ENCODE data around the gene RGS6. TPM values are rescaled to one million over a fixed set of nuclear protein-coding genes. Genes with fewer than 3 reads are reported as not detected.

The RGS6 gene
- total RNA-seq, 2 experiments from 2014 or later: 1.5 to 3.1 TPM

DNA sequence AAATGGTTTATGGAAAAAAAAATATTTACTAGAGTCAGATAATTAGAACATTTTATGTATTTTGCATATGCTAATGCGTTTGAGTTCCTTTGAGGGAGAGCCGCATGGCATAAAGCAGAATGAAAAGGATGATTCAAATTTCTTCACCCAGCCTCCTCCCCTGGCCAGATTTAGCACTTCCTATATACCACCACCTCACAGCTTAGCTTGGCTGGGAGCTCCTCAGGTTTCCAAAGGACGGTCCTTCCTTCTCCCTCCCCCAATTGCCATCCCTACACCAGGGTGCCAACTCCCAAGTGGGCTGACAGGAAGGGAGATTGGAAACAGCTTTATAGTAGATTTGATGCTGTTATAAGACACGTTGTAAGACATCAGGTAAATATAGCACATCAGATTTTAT is 157.4 kb downstream of the RGS6 start:
- Mint-ChIP-seq H3K4me3 (no peak overlapping the region), H3K36me3 (no peaks in the 10 kb centered on the region), H3K27me3 (peaks cover 27% of the 10 kb centered on the region), H3K4me1 (peaks cover 6% of the 10 kb centered on the region), H3K9me3 (ENCODE audit: low read depth) (no peaks in the 10 kb centered on the region), H3K27ac (no peak overlapping the region)
- no peak for ATAC-seq
- no peak for DNase-seq
- CTCF ChIA-PET: no interaction called here

DNA sequence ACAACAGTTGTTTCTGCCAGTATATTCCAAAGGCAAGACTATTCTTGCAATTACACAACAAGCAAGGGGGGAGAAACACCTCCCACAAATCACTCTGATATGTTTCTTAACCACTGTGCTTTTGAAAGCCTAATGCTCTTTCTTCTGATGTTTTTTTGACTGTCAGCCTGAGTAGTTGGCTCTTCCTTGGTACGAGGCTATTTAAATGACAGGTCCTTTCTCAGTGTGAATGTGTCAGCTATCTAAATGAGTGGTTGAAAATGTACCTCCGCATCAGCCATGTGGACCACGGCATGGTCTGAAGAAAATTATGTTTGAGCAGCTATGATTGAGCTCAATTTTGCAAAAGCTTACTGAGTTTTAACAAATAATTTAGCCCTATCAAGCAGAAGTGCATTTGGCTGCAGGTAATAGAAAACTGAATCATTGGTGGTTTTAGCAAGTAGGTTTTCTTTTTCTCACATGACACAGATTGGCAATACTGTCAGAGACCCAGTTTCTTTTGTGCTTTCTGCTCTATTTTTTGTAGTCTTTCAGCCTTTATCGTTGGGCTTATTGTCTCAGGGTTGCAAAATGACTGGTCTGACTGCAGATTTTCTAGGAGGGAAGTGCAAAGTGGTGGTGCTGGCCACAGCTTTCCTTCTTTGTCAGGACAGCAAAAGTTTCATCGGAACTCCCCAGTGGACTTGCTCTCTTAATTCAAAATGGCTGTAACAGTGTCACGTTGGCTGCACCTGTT is 162.8 kb downstream of the RGS6 start:
- H3K4me3 Mint-ChIP-seq: peak overlapping the region; percentile 17
- no peaks in the 10 kb centered on the region for H3K9me3 Mint-ChIP-seq (ENCODE audit: low read depth)
- peak overlapping the region; percentile 52 for H3K27ac Mint-ChIP-seq
- ATAC-seq (peak; percentile 65), DNase-seq (peak; percentile 44)
- CTCF ChIA-PET: interaction anchor here (1.3 kb wide), 1 partner anchor 10 kb away, joined by 3 read pairs; no protein-coding TSS in a partner anchor
- H3K36me3 Mint-ChIP-seq: peaks cover 2% of the 10 kb centered on the region
- peaks cover 33% of the 10 kb centered on the region for H3K27me3 Mint-ChIP-seq
- peaks cover 18% of the 10 kb centered on the region for H3K4me1 Mint-ChIP-seq

DNA sequence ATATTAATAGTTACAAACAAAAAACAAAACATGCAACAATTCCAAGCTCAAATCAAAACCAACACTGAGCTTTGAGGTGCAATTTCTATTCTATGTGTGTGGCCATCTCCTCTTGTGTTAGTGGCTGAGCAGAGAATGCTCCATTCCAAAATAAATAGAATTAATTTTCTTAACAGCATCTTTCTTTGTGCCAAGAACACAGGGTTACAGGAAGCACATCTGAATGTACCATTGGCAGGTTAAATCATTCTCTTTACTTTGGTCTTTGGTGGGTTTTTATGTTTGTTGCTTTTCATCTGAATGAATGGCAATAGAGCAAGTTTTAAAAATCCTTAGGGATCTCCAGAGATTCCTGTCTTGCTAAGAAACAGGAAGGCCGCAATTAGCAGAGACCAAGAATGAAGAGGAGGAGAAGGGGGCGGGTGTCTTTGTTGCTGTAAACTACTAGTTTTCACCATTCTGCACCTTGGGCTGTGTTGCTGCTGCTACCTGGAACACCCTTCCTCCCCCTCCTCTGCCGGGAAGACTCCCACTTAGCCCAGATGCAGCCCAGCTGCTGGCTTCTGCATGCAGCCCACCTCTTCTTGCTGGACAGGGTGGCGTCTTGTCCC is 165.0 kb downstream of the RGS6 start:
- CTCF ChIA-PET: no interaction called here
- H3K4me1 Mint-ChIP-seq: peaks cover 18% of the 10 kb centered on the region
- peaks cover 33% of the 10 kb centered on the region for H3K27me3 Mint-ChIP-seq
- no peak overlapping the region for H3K4me3 Mint-ChIP-seq
- peaks cover 2% of the 10 kb centered on the region for H3K36me3 Mint-ChIP-seq
- H3K27ac Mint-ChIP-seq: no peak overlapping the region
- ATAC-seq (no peak), DNase-seq (no peak)
- H3K9me3 Mint-ChIP-seq (ENCODE audit: low read depth): no peaks in the 10 kb centered on the region

DNA sequence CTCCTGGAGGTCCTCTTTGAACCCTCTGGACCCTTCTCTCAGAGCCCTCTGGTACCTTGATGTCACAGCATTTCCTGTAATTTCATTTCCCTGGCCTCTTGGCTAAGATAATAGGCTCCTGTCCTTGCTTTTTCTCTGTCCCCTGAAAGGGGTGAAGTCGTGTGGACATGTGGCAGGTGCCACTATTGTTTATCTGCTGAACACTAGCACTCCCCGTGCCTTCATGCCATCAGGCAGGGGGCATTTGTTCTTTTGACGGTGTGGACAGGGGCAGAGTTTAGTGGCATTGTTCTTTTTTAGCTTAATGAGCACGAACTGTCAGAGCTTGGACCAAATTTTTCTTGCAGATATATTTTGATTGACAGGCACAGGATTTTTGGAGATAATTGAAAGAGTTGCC is 166.0 kb downstream of the RGS6 start:
- no peak for DNase-seq
- H3K27me3 Mint-ChIP-seq: peaks cover 36% of the 10 kb centered on the region
- H3K4me3 Mint-ChIP-seq: no peak overlapping the region
- no peak overlapping the region for H3K27ac Mint-ChIP-seq
- H3K36me3 Mint-ChIP-seq: peaks cover 2% of the 10 kb centered on the region
- H3K9me3 Mint-ChIP-seq (ENCODE audit: low read depth): no peaks in the 10 kb centered on the region
- H3K4me1 Mint-ChIP-seq: peaks cover 18% of the 10 kb centered on the region
- no peak for ATAC-seq
- CTCF ChIA-PET: no interaction called here

GRCh38 chr14:72099566-72099965 is 167.3 kb downstream of the RGS6 start:
- Mint-ChIP-seq H3K9me3 (ENCODE audit: low read depth) (no peaks in the 10 kb centered on the region), H3K27me3 (peaks cover 34% of the 10 kb centered on the region), H3K27ac (no peak overlapping the region), H3K4me3 (no peak overlapping the region), H3K36me3 (peaks cover 2% of the 10 kb centered on the region), H3K4me1 (peaks cover 13% of the 10 kb centered on the region)
- CTCF ChIA-PET: no interaction called here
- no peak for ATAC-seq
- no peak for DNase-seq

GRCh38 chr14:72104011-72104613 is 171.9 kb downstream of the RGS6 start:
- DNase-seq: peak; percentile 53
- Mint-ChIP-seq H3K27ac (no peak overlapping the region), H3K9me3 (ENCODE audit: low read depth) (no peaks in the 10 kb centered on the region), H3K4me3 (no peak overlapping the region), H3K4me1 (no peaks in the 10 kb centered on the region), H3K27me3 (peaks cover 55% of the 10 kb centered on the region), H3K36me3 (no peaks in the 10 kb centered on the region)
- no peak for ATAC-seq
- CTCF ChIA-PET: interaction anchor here (0.5 to 1.5 kb wide), 10 partner anchors 9 to 345 kb away, joined by 3 to 6 read pairs (median 3); no protein-coding TSS in a partner anchor

- H3K4me1 Mint-ChIP-seq: no peaks in the 10 kb centered on the region
- no peaks in the 10 kb centered on the region for H3K9me3 Mint-ChIP-seq (ENCODE audit: low read depth)
- no peaks in the 10 kb centered on the region for H3K36me3 Mint-ChIP-seq
- ATAC-seq (no peak), DNase-seq (no peak)
- no peak overlapping the region for H3K27ac Mint-ChIP-seq
- H3K27me3 Mint-ChIP-seq: peaks cover 39% of the 10 kb centered on the region
- H3K4me3 Mint-ChIP-seq: no peak overlapping the region
- CTCF ChIA-PET: interaction anchor here (0.5 kb wide), 1 partner anchor 158 kb away, joined by 4 read pairs; no protein-coding TSS in a partner anchor
These were observed 179.7 kb downstream of the RGS6 start for GRCh38 chr14:72111911-72112310.

- Mint-ChIP-seq H3K36me3 (no peaks in the 10 kb centered on the region), H3K9me3 (ENCODE audit: low read depth) (no peaks in the 10 kb centered on the region), H3K4me3 (no peak overlapping the region), H3K27me3 (peaks cover 18% of the 10 kb centered on the region), H3K4me1 (no peaks in the 10 kb centered on the region), H3K27ac (no peak overlapping the region)
- ATAC-seq: no peak
- DNase-seq: no peak
- CTCF ChIA-PET: interaction anchor here (0.6 kb wide), 1 partner anchor 693 kb away, joined by 3 read pairs; no protein-coding TSS in a partner anchor
These were observed 186.6 kb downstream of the RGS6 start for GRCh38 chr14:72118841-72119240.

DNA sequence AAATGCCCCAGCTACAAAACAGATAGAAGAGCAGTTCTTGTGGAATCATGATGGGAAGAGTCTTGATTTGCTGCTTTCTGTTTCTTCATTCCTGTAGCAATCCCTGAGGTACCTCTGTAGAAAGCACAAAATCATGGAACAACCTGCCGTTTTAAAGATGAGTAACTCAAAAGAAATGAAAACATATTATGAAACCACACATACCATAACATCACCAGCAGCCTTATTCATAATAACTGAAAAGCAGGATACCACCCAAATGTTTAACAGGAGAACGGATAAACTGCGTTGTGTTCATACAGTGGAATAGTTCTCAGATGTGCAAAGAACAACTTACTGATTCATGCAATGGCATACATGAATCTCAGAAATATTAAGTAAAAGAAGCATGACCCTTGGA is 188.1 kb downstream of the RGS6 start:
- Mint-ChIP-seq H3K27me3 (peaks cover 16% of the 10 kb centered on the region), H3K9me3 (ENCODE audit: low read depth) (no peaks in the 10 kb centered on the region), H3K27ac (no peak overlapping the region), H3K4me3 (no peak overlapping the region), H3K36me3 (no peaks in the 10 kb centered on the region), H3K4me1 (no peaks in the 10 kb centered on the region)
- CTCF ChIA-PET: no interaction called here
- DNase-seq: no peak
- no peak for ATAC-seq

GRCh38 chr14:72123755-72124154 is 191.5 kb downstream of the RGS6 start:
- Mint-ChIP-seq H3K36me3 (no peaks in the 10 kb centered on the region), H3K27me3 (peaks cover 39% of the 10 kb centered on the region), H3K27ac (no peak overlapping the region), H3K4me3 (no peak overlapping the region), H3K9me3 (ENCODE audit: low read depth) (no peaks in the 10 kb centered on the region), H3K4me1 (peaks cover 4% of the 10 kb centered on the region)
- DNase-seq: no peak
- CTCF ChIA-PET: no interaction called here
- no peak for ATAC-seq

DNA sequence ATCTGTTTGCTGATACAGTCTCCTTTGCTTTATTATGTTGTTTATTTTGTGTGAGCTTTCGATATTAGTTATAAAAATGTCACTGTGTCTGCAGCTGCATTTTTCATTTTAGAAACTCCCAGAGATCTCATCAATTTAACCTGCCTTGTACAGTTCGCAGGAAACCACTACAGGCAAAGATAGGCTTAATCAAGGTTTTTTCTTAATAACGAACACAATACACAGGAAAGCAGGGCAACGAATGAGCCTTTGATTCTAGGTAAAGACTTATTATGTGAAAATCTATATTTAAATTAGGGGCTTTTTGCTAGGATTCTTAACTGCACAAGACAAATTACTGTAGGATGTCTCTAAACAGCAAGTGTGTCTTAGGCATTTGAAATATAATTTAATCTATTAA is 191.9 kb downstream of the RGS6 start:
- no peaks in the 10 kb centered on the region for H3K9me3 Mint-ChIP-seq (ENCODE audit: low read depth)
- DNase-seq (no peak), ATAC-seq (no peak)
- peaks cover 41% of the 10 kb centered on the region for H3K27me3 Mint-ChIP-seq
- no peak overlapping the region for H3K4me3 Mint-ChIP-seq
- H3K36me3 Mint-ChIP-seq: no peaks in the 10 kb centered on the region
- no peak overlapping the region for H3K27ac Mint-ChIP-seq
- peaks cover 4% of the 10 kb centered on the region for H3K4me1 Mint-ChIP-seq
- CTCF ChIA-PET: no interaction called here

- H3K4me1 Mint-ChIP-seq: peaks cover 4% of the 10 kb centered on the region
- no peak overlapping the region for H3K27ac Mint-ChIP-seq
- no peaks in the 10 kb centered on the region for H3K36me3 Mint-ChIP-seq
- DNase-seq: no peak
- no peaks in the 10 kb centered on the region for H3K9me3 Mint-ChIP-seq (ENCODE audit: low read depth)
- H3K27me3 Mint-ChIP-seq: peaks cover 49% of the 10 kb centered on the region
- CTCF ChIA-PET: no interaction called here
- no peak overlapping the region for H3K4me3 Mint-ChIP-seq
- no peak for ATAC-seq
These were observed 193.9 kb downstream of the RGS6 start for GRCh38 chr14:72126091-72126490.

GRCh38 chr14:72126561-72126960 is 194.3 kb downstream of the RGS6 start:
- H3K27ac Mint-ChIP-seq: no peak overlapping the region
- H3K9me3 Mint-ChIP-seq (ENCODE audit: low read depth): no peaks in the 10 kb centered on the region
- ATAC-seq (no peak), DNase-seq (no peak)
- CTCF ChIA-PET: no interaction called here
- H3K4me3 Mint-ChIP-seq: no peak overlapping the region
- no peaks in the 10 kb centered on the region for H3K36me3 Mint-ChIP-seq
- H3K27me3 Mint-ChIP-seq: peaks cover 51% of the 10 kb centered on the region
- H3K4me1 Mint-ChIP-seq: peaks cover 4% of the 10 kb centered on the region

- no peak for DNase-seq
- no peak for ATAC-seq
- H3K9me3 Mint-ChIP-seq (ENCODE audit: low read depth): no peaks in the 10 kb centered on the region
These were observed 196.4 kb downstream of the RGS6 start for GRCh38 chr14:72128629-72129028.

More at GRCh38 chr14:72128629-72129028, 196.4 kb downstream of the RGS6 start:
- Mint-ChIP-seq H3K4me3 (no peak overlapping the region), H3K27ac (no peak overlapping the region), H3K36me3 (no peaks in the 10 kb centered on the region), H3K27me3 (peaks cover 55% of the 10 kb centered on the region), H3K4me1 (peaks cover 4% of the 10 kb centered on the region)
- CTCF ChIA-PET: no interaction called here
